Uterine smooth muscle cell (primary cell): ENCODE data around the gene KRT26. TPM values are rescaled to one million over a fixed set of nuclear protein-coding genes. Genes with fewer than 3 reads are reported as not detected.

Experiments used
- total RNA-seq: library from RNA; depleted of rRNA; stranded (reverse); fragments of >200 nt; gene quantifications from 2 replicates; pipeline ENCODE4 v1.2.3, GENCODE V29; 2014

Gene KRT26, protein sequence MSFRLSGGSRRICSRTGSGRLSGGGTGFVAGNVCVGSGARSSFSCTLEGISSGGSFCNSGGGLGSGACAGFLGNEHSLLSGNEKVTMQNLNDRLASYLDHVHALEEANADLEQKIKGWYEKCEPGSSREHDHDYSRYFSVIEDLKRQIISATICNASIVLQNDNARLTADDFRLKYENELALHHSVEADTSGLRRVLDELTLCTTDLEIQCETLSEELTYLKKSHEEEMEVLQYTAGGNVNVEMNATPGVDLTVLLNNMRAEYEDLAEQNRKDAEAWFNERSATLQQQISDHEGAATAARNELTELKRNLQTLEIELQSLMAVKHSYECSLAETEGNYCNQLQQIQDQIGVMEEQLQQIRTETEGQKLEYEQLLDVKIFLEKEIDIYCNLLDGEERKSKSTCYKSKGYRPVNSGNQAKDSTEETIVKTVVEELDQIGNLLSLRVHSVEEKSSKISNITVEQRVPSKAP
- total RNA-seq: not detected in 2 replicates

DNA sequence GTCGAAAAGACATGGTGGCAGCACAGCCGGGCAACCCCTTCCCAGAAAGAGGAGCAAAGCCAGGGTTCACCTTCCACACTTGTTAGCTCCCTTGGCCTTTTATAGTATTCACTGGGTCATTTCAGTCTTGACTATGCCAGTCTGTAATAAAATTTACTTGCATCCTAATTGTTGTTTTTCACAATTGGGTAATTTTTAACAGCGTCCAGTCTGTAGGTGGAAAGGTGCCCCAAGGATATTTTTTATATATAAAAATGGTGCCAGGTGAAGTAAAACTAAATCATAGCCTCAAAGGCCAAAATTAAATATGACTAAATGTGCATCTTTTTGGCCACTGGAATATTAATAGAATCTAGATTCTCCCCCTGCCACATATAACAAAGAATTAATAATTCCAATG lies at the start of gene KRT26:
TSS of gene KRT26 (minus strand) at position 101 of the 400 bp plus-strand sequence. CDS start at position 13, 88 bp downstream.

DNA sequence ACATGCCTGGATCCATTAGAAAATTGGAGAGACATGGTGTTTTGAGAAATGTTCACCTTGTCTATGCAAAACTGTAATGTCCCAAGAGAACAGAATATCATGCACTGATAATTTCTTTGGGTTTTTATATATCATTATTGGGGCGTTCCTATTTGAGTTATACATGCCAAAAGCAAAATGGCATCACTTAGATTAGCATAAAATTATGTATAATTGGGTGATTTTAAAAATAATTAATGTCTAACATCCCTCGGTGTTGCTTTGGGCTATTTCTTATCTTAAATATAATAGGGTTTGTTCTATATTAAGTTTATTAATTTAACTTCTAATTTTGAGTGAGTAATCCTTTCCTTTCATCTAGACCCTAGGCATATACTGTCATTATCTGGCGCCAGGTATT lies 27.9 kb upstream of the KRT26 start, which contains the start of gene KRT28:
TSS of gene KRT28 (minus strand) at position 101 of the 400 bp plus-strand sequence. CDS start at position 35, 66 bp downstream.

DNA sequence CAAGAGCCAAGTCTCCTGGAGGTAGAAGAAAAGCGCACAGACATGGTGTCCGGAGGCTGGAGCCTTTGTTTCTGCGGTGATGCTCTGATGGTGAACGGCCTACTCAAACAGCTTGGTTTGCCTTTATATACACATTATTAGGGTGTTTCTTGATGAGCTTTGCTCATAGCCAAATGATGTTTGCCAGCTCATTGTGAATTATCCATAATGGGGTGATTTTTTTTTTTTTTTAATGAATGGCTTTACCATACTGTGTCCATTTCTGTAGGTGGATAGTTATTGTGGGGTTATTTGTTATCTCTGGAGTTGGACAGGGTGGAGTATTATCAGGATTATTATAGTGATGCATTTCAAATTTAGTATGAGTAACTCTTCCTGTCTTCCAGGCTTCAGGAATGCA lies 10.4 kb upstream of the KRT26 start, which contains the start of gene KRT27:
TSS of gene KRT27 (minus strand) at position 101 of the 400 bp plus-strand sequence. CDS start at position 44, 57 bp downstream.

DNA sequence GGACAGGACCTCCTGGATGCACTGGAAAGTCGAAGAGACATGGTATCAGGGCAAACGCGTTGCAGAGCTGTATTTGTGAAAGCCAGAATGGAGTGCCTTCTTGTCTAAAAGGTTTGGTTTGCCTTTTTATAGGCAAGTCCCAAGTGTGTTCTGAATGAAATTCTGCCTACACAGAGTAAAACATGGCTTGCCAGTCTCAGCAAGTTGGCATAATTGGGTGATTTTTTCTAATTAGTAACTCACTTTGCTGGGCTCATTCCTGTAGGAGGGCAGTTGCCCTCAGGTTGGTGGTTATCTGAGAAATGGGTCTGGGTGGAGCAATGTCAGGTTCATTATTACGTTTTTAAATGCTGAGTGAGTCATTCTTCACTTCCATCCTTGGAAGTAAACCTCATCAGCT lies 16.8 kb downstream of the KRT26 start, which contains the start of gene KRT25:
TSS of gene KRT25 (minus strand) at position 101 of the 400 bp plus-strand sequence. CDS start at position 41, 60 bp downstream.

Other genes starting within 250 kb of the KRT26 start
- gene CCR7, start 206.7 kb downstream of the KRT26 start, total RNA-seq: not detected in 2 replicates
- gene SMARCE1, start 124.4 kb downstream of the KRT26 start, total RNA-seq: 69.9 and 86.4 TPM in 2 replicates
- gene KRT222, start 107.0 kb downstream of the KRT26 start, total RNA-seq: 0.25 and 1.00 TPM in 2 replicates
- not detected in 2 replicates for gene KRT24, start 68.4 kb downstream of the KRT26 start, total RNA-seq
- gene KRT25, start 16.9 kb downstream of the KRT26 start, total RNA-seq: not detected in 2 replicates
- gene KRT27, start 10.3 kb upstream of the KRT26 start, total RNA-seq: not detected in 2 replicates
- not detected in 2 replicates for gene KRT28, start 27.8 kb upstream of the KRT26 start, total RNA-seq
- 2.3 and 4.0 TPM in 2 replicates for gene KRT10, start 50.4 kb upstream of the KRT26 start, total RNA-seq
- gene KRT12, start 95.0 kb upstream of the KRT26 start, total RNA-seq: under 0.01 TPM in 1 of 2 replicates, not detected in the other
- 0.22 TPM in 1 of 2 replicates, not detected in the other for gene KRT20, start 113.0 kb upstream of the KRT26 start, total RNA-seq
- 0.50 and 0.55 TPM in 2 replicates for gene KRT23, start 165.4 kb upstream of the KRT26 start, total RNA-seq
- 0.11 TPM in 1 of 2 replicates, not detected in the other for gene KRT39, start 194.7 kb upstream of the KRT26 start, total RNA-seq
- gene KRT40, start 212.1 kb upstream of the KRT26 start, total RNA-seq: not detected in 2 replicates
- not detected in 2 replicates for gene KRTAP3-3, start 222.0 kb upstream of the KRT26 start, total RNA-seq
- gene KRTAP3-2, start 227.7 kb upstream of the KRT26 start, total RNA-seq: not detected in 2 replicates
- not detected in 2 replicates for gene KRTAP3-1, start 236.9 kb upstream of the KRT26 start, total RNA-seq